Spinal cord (tissue), 10 donors: ENCODE data around the gene PHKG2. TPM values are rescaled to one million over a fixed set of nuclear protein-coding genes. Genes with fewer than 3 reads are reported as not detected.

Experiments used
- DNase-seq, 6 donors: peaks; one replicate each; pipeline versions ENCODE4 v3.0.0 to v3.0.0-alpha.2; 2013 to 2015; ENCODE audit warnings: low spot score in 6 of 6, low read depth in 4 of 6
- H3K27ac ChIP-seq: one replicate; pipeline ENCODE4 v1.5.1; 2013; ENCODE audit warnings: low read depth, low read length, control low read depth
- H3K27me3 ChIP-seq: one replicate; pipeline ENCODE4 v1.6.1; 2013; ENCODE audit warnings: low read length; ENCODE audit not compliant: control insufficient read depth, insufficient read depth
- H3K36me3 ChIP-seq: one replicate; pipeline ENCODE4 v1.6.1; 2013; ENCODE audit warnings: low read length; ENCODE audit not compliant: control insufficient read depth, insufficient read depth
- H3K4me1 ChIP-seq: one replicate; pipeline ENCODE4 v1.6.1; 2013; ENCODE audit warnings: low read length; ENCODE audit not compliant: control insufficient read depth, insufficient read depth
- H3K4me3 ChIP-seq: one replicate; pipeline ENCODE4 v1.5.1; 2013; ENCODE audit warnings: low read depth, low read length, control low read depth
- H3K9me3 ChIP-seq: one replicate; pipeline ENCODE4 v1.6.1; 2013; ENCODE audit warnings: low read length; ENCODE audit not compliant: control insufficient read depth, insufficient read depth
- WGBS: methylation state at CpG from one replicate; pipeline ENCODE4 v1.1.5; 2013; ENCODE audit warnings: missing lambda C conversion rate; ENCODE audit not compliant: insufficient coverage; 5-methylcytosine and 5-hydroxymethylcytosine counted together
- polyA plus RNA-seq, 2 donors: library from polyadenylated mRNA; unstranded; fragments of 120-200 nt; gene quantifications; one replicate each; pipeline ENCODE4 v1.2.1, GENCODE V29; 2013; ENCODE audit not compliant: insufficient read length in 2 of 2
- total RNA-seq, 2 donors: library from RNA; depleted of rRNA in 1 of 2; stranded (reverse); fragments of 120-200 nt in 1 of 2; fragments of >200 nt in 1 of 2; gene quantifications; one replicate each; pipeline versions ENCODE4 v1.2.3 to v1.2.4, GENCODE V29; 2013 to 2014
- donor health status: healthy.

The PHKG2 gene
- total and polyA plus RNA-seq, 4 donors: 16.2 to 53.9 (median 32.8) TPM

DNA sequence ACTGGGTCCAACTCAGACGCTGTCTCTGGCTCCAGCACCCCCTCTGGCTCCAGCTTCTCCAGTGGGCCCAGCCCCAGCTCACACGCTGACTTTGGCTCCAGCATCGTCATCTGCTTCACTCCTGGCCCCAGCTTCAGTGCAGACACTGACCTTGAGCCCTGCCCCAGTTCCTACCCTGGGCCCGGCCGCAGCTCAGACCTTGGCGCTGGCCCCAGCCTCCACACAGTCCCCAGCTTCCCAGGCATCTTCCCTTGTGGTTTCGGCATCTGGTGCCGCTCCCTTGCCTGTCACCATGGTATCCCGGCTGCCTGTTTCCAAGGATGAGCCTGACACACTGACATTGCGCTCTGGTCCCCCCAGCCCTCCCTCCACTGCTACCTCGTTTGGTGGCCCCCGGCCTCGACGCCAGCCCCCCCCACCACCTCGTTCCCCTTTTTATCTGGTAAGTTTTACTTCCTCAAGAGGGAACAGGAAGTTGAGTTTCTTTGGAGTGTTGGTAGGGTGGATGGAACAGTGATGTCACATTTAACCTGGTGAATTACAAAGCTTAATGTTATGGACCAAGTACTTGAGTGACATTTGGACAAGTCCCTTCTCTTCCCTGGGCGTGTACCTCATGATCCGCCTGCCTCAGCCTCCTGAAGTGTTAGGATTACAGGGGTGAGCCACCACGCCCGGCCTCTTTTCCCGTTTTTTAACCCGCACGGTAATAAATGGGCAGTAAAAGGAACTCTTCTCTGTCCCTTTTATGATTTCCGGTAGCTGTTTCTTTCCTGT is 23.4 kb upstream of the PHKG2 start:
- WGBS: 87% methylated on average over 10 of the region's 23 CpGs
- Histone ChIP-seq H3K36me3 (peaks cover 89% of the 10 kb centered on the region), H3K27me3 (no peaks in the 10 kb centered on the region), H3K9me3 (no peaks in the 10 kb centered on the region), H3K27ac (no peak overlapping the region), H3K4me3 (no peak overlapping the region), H3K4me1 (peaks cover 3% of the 10 kb centered on the region)
- no peak for DNase-seq

DNA sequence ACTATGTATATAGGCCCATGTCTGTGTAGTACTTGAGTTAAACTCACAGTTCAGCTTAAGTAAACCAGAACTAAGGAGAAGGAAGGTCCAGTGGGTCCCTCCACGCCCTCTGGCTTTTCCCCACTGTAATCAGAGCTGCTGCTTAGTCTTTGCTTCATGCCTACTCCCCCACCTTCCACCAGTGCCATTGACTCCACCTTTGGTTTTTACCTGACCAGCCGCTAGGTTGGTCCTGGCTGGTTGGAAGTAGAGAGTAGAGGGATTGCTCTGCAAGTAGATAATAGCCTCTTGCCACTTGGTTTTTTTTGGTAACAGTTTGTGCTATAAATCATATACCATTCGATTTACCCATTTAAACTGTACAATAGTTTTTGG is 22.8 kb upstream of the PHKG2 start:
- H3K4me1 ChIP-seq: peaks cover 3% of the 10 kb centered on the region
- H3K9me3 ChIP-seq: no peaks in the 10 kb centered on the region
- H3K4me3 ChIP-seq: no peak overlapping the region
- no peak overlapping the region for H3K27ac ChIP-seq
- peaks cover 88% of the 10 kb centered on the region for H3K36me3 ChIP-seq
- DNase-seq: no peak
- no peaks in the 10 kb centered on the region for H3K27me3 ChIP-seq
- WGBS: no CpG with 5 or more reads among the region's 3 CpGs

DNA sequence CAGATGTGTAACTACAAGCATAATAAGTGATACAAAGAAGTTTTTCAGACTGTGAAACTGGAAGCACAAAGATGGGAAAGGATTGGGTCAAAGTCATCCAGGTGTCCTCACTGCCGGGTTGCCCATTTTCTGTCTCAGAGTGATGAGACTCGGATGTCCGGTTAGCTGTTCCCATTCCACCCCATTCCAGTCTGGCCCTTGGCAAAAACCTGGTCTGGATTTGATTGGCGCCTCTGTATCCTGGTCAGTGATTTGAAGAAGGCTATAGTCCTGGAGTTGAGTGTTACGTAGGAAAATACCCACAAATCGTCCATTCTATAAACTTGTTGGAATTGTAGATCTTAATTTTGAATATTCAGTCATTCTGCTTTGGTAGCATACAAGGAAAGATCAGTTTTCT is 19.9 kb upstream of the PHKG2 start:
- H3K9me3 ChIP-seq: no peaks in the 10 kb centered on the region
- no peak overlapping the region for H3K27ac ChIP-seq
- peaks cover 3% of the 10 kb centered on the region for H3K4me1 ChIP-seq
- H3K4me3 ChIP-seq: no peak overlapping the region
- H3K36me3 ChIP-seq: peaks cover 84% of the 10 kb centered on the region
- no peak for DNase-seq
- 100% methylated on average over 2 of the region's 6 CpGs for WGBS
- H3K27me3 ChIP-seq: no peaks in the 10 kb centered on the region

DNA sequence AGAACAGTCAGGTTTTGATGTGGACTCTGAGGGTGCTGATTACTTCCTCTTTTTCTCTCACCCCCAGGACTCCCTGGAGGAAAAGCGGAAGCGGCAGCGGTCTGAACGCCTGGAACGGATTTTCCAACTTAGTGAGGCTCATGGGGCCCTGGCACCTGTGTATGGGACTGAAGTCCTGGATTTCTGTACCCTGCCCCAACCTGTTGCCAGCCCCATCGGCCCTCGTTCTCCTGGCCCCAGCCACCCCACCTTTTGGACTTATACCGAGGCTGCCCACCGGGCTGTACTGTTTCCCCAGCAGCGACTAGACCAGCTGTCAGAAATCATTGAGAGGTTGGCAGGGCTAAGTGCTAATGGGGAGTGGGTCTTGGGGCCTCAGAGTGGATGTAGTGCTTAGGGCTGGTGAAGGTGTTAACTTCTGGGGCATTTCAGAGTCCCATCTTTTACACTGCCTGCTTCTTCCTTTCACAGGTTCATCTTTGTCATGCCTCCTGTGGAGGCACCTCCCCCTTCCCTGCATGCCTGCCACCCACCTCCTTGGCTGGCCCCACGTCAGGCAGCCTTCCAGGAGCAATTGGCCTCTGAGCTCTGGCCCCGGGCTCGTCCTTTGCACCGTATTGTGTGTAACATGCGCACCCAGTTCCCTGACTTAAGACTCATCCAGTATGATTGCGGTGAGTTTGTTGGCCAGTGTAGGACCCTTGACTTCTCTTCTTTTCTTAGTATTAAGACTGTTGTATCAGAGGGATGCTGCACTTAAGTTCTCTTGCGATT is 19.1 kb upstream of the PHKG2 start:
- Histone ChIP-seq H3K27ac (no peak overlapping the region), H3K4me3 (no peak overlapping the region), H3K4me1 (peaks cover 2% of the 10 kb centered on the region), H3K36me3 (peaks cover 84% of the 10 kb centered on the region), H3K9me3 (no peaks in the 10 kb centered on the region), H3K27me3 (no peaks in the 10 kb centered on the region)
- no peak for DNase-seq
- WGBS: 86% methylated on average over 11 of the region's 17 CpGs

DNA sequence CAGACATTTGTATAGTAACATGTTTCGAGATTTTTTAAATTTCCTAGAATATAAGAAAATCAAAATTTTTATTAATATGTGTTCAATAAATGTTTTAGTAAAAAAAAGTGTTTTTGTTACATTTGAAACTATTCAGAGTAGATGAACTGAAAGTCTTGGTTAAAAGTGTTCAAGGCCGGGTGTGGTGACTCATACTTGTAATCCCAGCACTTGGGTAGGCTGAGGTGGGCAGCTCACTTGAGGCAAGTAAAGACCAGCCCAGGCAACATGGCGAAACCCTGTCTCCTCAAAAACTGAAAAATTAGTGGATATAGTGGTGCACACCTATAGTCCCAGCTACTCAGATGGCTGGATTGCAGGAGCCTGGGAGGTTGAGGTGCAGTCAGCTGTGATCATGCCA is 16.8 kb upstream of the PHKG2 start:
- Histone ChIP-seq H3K36me3 (peaks cover 82% of the 10 kb centered on the region), H3K4me3 (no peak overlapping the region), H3K27ac (no peak overlapping the region), H3K4me1 (no peaks in the 10 kb centered on the region), H3K9me3 (no peaks in the 10 kb centered on the region), H3K27me3 (no peaks in the 10 kb centered on the region)
- 100% methylated on average over 2 of the region's 3 CpGs for WGBS
- no peak for DNase-seq

DNA sequence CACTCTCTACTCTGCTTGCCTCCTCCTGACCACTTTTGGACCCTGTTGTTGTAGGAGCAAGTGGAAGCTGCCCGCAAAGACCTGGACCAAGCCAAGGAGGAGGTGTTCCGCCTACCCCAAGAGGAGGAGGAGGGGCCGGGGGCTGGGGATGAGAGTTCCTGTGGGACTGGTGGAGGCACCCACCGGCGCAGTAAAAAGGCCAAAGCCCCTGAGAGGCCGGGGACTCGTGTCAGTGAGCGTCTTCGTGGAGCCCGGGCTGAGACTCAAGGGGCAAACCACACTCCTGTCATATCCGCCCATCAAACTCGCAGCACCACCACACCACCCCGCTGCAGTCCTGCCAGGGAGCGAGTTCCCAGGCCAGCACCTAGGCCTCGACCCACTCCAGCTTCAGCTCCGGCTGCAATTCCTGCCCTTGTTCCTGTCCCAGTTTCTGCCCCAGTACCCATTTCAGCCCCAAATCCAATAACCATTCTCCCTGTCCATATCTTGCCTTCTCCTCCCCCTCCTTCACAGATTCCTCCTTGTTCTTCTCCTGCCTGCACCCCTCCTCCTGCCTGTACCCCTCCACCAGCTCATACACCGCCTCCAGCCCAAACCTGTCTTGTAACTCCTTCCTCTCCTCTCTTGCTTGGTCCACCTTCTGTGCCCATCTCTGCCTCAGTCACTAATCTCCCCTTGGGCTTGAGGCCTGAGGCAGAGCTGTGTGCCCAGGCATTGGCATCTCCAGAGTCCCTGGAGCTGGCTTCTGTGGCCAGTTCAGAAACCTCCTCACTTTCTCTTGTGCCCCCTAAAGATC is 11.0 kb upstream of the PHKG2 start:
- 97% methylated on average over 16 of the region's 17 CpGs for WGBS
- Histone ChIP-seq H3K9me3 (no peaks in the 10 kb centered on the region), H3K27ac (no peak overlapping the region), H3K4me1 (no peaks in the 10 kb centered on the region), H3K27me3 (no peaks in the 10 kb centered on the region), H3K4me3 (no peak overlapping the region), H3K36me3 (peaks cover 90% of the 10 kb centered on the region)
- no peak for DNase-seq

DNA sequence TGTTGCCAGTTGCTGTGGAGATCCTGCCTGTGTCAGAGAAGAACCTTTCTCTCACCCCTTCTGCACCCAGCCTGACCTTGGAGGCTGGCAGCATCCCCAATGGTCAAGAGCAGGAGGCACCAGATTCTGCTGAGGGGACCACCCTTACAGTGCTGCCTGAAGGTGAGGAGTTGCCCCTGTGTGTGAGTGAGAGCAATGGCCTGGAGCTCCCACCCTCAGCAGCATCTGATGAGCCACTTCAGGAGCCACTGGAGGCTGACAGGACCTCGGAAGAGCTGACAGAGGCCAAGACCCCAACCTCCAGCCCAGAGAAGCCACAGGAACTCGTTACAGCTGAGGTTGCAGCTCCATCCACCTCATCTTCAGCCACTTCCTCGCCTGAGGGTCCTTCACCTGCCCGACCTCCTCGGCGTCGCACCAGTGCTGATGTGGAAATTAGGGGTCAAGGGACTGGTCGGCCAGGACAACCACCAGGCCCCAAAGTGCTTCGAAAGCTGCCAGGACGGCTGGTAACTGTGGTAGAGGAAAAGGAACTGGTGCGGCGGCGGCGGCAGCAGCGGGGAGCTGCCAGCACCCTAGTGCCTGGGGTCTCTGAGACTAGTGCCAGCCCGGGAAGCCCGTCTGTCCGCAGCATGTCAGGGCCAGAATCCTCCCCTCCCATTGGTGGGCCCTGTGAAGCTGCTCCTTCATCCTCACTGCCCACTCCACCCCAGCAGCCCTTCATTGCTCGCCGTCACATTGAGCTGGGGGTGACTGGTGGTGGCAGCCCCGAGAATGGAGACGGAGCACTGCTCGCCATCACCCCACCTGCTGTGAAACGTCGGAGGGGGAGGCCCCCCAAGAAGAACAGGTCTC is 10.2 kb upstream of the PHKG2 start:
- no peak overlapping the region for H3K4me3 ChIP-seq
- H3K27me3 ChIP-seq: no peaks in the 10 kb centered on the region
- 96% methylated on average over 16 of the region's 25 CpGs for WGBS
- peaks cover 87% of the 10 kb centered on the region for H3K36me3 ChIP-seq
- no peak overlapping the region for H3K27ac ChIP-seq
- H3K4me1 ChIP-seq: no peaks in the 10 kb centered on the region
- no peaks in the 10 kb centered on the region for H3K9me3 ChIP-seq
- DNase-seq: no peak

DNA sequence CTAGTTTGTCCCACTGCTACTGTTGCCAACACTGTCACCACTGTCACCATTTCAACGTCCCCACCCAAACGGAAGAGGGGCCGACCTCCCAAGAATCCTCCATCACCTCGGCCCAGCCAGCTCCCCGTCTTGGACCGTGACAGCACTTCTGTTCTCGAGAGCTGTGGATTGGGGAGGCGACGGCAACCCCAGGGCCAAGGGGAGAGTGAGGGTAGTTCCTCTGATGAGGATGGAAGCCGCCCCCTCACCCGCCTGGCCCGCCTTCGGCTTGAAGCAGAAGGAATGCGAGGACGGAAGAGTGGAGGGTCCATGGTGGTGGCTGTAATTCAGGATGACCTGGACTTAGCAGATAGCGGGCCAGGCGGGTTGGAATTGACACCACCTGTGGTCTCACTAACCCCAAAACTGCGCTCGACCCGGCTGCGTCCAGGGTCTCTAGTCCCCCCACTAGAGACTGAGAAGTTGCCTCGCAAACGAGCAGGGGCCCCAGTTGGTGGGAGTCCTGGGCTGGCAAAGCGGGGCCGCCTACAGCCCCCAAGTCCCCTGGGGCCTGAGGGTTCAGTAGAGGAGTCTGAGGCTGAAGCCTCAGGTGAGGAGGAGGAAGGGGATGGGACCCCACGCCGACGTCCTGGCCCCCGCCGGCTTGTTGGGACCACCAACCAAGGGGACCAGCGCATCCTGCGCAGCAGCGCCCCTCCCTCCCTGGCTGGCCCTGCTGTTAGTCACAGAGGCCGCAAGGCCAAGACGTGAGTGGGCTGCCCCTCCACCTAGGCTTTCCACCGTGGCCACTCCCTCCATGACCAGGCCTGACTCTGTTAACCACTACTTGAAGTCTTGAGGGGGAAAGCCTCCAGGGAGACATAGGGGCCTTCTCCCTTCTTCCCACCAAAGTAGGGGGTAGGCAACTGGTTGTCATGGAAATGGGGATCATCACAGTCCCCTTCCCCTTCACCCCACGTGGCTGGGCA is 9.0 kb upstream of the PHKG2 start:
- Histone ChIP-seq H3K4me3 (no peak overlapping the region), H3K27me3 (no peaks in the 10 kb centered on the region), H3K9me3 (no peaks in the 10 kb centered on the region), H3K4me1 (no peaks in the 10 kb centered on the region), H3K36me3 (peaks cover 81% of the 10 kb centered on the region), H3K27ac (no peak overlapping the region)
- WGBS: 90% methylated on average over 22 of the region's 37 CpGs
- DNase-seq: no peak
